ENCODE measurements around the gene ACSS1.

The ACSS1 gene

DNA sequence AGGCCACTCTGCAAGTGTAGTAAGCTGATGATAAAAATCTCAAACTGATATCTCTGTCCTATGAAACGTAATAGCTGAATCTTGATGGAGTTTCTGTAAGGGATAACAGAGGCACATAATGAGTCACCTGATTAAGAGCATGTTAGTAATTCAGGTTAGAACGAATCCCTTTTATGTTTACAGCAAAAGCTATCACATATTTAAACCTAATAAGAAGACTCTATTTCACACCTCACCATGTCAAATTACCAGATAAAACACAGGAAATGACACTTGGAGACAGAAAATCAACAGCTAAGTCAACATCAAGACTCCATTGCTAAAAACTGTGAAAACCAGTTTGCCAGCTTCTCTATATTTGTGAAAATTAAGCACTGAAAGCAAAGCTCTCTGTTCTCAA is 97.1 kb downstream of the ACSS1 start:
- DNase-seq (ENCODE audit: low spot score): no peak
- Histone ChIP-seq H3K4me3 (no peak overlapping the region), H3K27ac (no peak overlapping the region)
- TF ChIP-seq, protein P1, sequence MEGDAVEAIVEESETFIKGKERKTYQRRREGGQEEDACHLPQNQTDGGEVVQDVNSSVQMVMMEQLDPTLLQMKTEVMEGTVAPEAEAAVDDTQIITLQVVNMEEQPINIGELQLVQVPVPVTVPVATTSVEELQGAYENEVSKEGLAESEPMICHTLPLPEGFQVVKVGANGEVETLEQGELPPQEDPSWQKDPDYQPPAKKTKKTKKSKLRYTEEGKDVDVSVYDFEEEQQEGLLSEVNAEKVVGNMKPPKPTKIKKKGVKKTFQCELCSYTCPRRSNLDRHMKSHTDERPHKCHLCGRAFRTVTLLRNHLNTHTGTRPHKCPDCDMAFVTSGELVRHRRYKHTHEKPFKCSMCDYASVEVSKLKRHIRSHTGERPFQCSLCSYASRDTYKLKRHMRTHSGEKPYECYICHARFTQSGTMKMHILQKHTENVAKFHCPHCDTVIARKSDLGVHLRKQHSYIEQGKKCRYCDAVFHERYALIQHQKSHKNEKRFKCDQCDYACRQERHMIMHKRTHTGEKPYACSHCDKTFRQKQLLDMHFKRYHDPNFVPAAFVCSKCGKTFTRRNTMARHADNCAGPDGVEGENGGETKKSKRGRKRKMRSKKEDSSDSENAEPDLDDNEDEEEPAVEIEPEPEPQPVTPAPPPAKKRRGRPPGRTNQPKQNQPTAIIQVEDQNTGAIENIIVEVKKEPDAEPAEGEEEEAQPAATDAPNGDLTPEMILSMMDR (IDR thresholded peaks at IDR 0.05): no peak

DNA sequence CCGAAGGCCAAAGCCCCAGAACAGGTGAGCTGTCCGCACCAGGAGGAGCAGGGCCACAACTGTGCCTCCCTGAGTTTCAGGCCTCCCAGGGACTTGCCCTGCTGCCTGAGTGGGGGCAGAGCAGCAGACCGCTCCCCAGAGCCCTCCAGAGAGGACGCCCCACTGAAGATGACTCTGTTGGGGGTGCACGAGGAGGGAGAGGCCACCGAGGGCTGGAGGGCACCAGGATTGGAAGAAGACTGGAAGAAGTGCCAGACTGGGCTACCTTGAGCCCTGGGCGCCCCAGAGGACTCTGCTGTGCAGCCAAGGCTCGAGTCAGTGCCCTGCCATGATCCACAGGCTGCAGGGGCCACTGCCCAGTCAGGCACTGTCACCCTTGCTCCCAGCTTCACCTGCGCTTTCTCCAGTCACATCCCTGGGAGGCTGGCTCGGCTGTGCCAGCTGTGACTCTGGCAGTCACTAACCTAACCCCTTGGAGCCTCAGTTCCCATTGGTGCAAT is 97.6 kb downstream of the ACSS1 start:
- TF ChIP-seq, protein P1 (IDR thresholded peaks at IDR 0.05): no peak
- no peak overlapping the region for H3K4me3 ChIP-seq
- DNase-seq (ENCODE audit: low spot score): no peak
- no peak overlapping the region for H3K27ac ChIP-seq

DNA sequence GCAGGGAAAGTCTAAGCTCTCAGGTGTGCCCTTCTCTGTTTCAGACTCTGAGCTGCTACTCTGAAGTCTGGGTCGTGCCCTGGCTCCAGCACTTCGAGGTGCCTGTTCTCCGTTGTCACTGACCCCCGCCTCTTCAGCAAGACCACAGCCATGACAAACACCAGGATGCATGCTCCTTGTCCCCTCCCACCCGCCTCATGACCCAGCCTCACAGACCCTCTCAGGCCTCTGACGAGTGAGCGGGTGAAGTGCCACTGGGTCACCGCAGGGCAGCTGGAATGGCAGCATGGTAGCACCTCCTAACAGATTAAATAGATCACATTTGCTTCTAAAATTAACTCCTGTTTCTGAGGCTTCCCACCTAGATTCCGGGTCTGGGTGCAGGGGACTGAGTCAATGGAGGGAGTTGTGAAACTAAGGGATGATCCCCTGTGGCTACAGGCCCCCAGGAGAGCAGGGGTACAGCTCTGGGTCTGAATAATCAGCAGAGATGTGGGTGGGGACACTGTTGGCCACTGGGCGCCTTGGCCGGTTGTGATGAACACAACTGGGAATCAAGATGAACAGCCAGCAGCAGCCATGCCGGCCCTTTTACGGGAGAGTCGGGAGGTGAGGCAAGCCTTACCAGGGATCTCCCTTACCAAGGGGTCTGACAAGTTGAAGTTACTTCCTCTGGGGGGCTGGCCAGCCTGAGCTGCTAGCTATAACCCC is 98.2 kb downstream of the ACSS1 start:
- Histone ChIP-seq H3K27ac (no peak overlapping the region), H3K4me3 (no peak overlapping the region)
- TF ChIP-seq, protein P1 (IDR thresholded peaks at IDR 0.05): no peak
- no peak for DNase-seq (ENCODE audit: low spot score)

DNA sequence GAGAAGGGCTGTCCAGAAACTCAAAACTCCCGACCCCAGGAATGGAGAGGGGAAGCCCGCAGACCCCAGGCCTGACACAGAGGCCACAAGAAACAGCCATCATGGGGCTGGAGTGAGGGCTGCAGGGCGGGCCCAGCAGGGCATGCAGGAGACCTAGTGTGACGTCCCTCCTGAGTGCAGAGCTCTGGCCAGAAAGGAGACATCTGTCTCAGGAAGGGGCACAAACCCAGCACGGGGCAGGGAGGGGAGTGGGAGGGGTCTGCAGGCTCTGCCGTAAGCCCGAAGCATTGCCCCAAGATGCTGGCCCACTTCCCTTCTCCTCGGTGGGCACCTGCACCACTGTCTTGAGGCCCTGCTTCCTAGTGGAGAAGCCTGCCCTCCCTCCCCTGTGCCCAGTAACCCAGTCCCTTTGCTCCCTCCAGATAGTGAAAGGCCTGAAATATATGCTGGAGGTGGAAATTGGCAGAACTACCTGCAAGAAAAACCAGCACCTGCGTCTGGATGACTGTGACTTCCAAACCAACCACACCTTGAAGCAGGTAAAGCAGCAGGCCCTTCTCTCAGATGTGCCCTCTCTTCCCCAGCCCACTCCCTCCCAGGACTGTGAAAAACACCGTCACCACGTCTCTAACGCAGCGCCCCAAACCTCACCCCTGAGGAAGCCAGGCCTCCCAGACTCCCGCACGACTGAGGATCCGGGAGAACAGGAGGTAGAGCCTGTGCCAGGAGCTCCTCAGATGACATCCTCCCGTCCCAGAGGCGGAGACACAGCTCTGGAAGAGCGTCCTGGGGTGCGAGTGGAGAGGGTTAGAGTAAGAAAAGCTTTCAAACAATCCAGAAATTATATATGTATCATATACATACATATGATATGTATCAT is 99.2 kb downstream of the ACSS1 start:
- TF ChIP-seq, protein P1 (IDR thresholded peaks at IDR 0.05): no peak
- Histone ChIP-seq H3K4me3 (no peak overlapping the region), H3K27ac (no peak overlapping the region)
- DNase-seq (ENCODE audit: low spot score): peak; percentile 33

DNA sequence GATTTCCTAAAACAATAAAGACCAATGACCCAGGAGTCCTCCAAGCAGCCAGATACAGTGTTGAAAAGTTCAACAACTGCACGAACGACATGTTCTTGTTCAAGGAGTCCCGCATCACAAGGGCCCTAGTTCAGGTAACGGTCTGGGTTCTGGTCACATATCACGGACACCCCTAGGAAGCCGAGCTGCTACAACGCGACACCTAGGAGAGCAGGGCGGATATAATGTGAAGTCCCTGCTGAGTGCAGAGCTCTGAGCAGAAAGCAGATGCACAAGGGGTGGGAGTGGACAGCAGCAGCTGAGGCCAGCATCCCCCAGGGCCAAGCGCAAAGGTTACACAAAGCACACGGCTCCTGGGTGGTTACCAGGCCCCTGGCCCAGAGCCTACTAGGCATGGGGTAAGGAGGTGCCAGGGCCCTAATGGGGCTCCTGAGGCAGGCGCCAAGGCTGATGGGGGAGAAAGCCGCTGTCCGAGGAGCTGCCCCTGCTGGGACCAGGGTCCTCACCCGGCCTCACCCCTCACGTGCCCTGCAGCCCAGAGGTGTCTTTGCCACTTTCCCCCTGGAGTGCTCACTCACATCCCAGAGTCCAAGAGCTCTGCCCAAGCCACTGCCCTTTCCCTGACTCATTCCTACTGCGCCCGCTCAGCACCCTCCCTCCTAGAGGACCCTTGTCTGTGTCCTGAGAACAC is 100.5 kb downstream of the ACSS1 start:
- DNase-seq (ENCODE audit: low spot score): peak; percentile 71
- no peak overlapping the region for H3K4me3 ChIP-seq
- no peak overlapping the region for H3K27ac ChIP-seq
- TF ChIP-seq, protein P1 (IDR thresholded peaks at IDR 0.05): no peak
